ENCODE data around the gene IKZF3.

DNA sequence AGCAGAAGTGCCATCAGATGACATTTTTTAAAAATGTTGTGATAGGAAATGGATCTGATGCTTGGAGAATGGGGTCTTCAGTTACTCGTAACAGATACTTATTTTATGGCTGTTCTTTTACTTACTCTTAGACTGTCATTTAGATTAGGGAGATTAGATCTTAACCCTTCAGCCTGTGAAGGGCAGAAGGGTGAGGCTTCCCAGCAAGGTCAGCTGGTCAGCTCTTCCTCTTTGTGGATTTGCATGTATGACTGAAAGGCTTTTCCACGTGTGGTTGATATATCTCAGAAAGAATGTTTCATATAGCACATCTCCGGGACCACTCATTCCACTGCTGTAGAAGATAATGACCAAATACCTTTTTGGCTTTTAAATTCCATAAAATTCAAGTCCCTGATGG is 98.9 kb downstream of the IKZF3 start:
- no peak for TF ChIP-seq POLR2A (IDR thresholded peaks at IDR 0.05)
- no peak for TF ChIP-seq CTCF (IDR thresholded peaks at IDR 0.05)
